HFFc6 (cell line): ENCODE measurements around the gene SKIC3. TPM values are rescaled to one million over a fixed set of nuclear protein-coding genes. Genes with fewer than 3 reads are reported as not detected.

ENCODE experiments used
- DNase-seq: peaks from one replicate; pipeline ENCODE4 v3.0.0-alpha.2; 2018
- H3K27ac Mint-ChIP-seq: 2 replicates; pipeline ENCODE4 v1.8.0; 2020; ENCODE audit warnings: mild to moderate bottlenecking, mixed read lengths
- H3K27me3 Mint-ChIP-seq: 2 replicates; pipeline ENCODE4 v1.8.0; 2021; ENCODE audit warnings: mild to moderate bottlenecking, moderate library complexity, mixed read lengths; ENCODE audit not compliant: insufficient read depth
- H3K36me3 Mint-ChIP-seq: 2 replicates; pipeline ENCODE4 v1.8.0; 2021; ENCODE audit warnings: low read depth, mixed read lengths
- H3K4me1 Mint-ChIP-seq: 2 replicates; pipeline ENCODE4 v1.8.0; 2020; ENCODE audit warnings: low read depth, mixed read lengths
- H3K4me3 Mint-ChIP-seq: 2 replicates; pipeline ENCODE4 v1.8.0; 2020; ENCODE audit warnings: mild to moderate bottlenecking, moderate library complexity, mixed read lengths
- H3K9me3 Mint-ChIP-seq: 2 replicates; pipeline ENCODE4 v1.8.0; 2020; ENCODE audit warnings: mild to moderate bottlenecking, mixed read lengths
- total RNA-seq, 6 experiments: library from RNA; stranded (reverse); fragmentation: NEBNext Ultra II Directional; extraction: Animal tissue kit (Norgen Biotek cat#: 25700); gene quantifications; 2 replicates in 1 of 6; 3 replicates in 5 of 6; pipeline ENCODE4 v1.2.3, GENCODE V29; 2021
- TF ChIP-seq, protein P1 (sequence below): fragments of 200-600 bp; sonication (generic); IDR thresholded peaks from 2 replicates; pipeline ENCODE4 v1.5.0; 2021; ENCODE audit warnings: antibody characterized with exemption, mild to moderate bottlenecking

SKIC3 gene
- total RNA-seq, 6 experiments from 2014 or later, result 102 to 113 (median 110) TPM

DNA sequence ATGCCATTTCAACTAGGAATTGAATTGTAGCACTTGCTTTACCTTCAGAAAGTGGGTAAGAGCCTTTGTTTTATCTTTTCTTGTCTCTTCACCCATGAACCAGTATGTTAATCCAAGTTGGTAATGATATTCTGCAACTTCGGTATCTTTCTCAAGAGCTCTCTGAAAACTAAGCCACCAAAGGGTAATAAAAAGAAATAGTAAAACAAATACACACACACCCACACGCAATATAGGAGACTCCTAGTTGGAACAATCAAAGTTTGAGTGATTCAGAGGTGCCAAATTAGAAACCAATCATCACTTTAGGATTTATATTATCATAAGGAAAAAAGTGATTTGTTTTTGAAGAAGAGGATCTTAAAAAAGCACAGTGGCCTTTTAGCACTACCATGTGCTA, 30.4 kb downstream of the SKIC3 start:
- Mint-ChIP-seq H3K27ac (no peak overlapping the region), H3K4me3 (no peak overlapping the region), H3K27me3 (peaks cover 1% of the 10 kb centered on the region; the same call in 1 of the 2 replicates), H3K36me3 (peaks cover 31% of the 10 kb centered on the region), H3K9me3 (no peaks in the 10 kb centered on the region), H3K4me1 (peaks cover 15% of the 10 kb centered on the region)
- no peak for DNase-seq
- TF ChIP-seq, protein P1, sequence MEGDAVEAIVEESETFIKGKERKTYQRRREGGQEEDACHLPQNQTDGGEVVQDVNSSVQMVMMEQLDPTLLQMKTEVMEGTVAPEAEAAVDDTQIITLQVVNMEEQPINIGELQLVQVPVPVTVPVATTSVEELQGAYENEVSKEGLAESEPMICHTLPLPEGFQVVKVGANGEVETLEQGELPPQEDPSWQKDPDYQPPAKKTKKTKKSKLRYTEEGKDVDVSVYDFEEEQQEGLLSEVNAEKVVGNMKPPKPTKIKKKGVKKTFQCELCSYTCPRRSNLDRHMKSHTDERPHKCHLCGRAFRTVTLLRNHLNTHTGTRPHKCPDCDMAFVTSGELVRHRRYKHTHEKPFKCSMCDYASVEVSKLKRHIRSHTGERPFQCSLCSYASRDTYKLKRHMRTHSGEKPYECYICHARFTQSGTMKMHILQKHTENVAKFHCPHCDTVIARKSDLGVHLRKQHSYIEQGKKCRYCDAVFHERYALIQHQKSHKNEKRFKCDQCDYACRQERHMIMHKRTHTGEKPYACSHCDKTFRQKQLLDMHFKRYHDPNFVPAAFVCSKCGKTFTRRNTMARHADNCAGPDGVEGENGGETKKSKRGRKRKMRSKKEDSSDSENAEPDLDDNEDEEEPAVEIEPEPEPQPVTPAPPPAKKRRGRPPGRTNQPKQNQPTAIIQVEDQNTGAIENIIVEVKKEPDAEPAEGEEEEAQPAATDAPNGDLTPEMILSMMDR, result no peak

DNA sequence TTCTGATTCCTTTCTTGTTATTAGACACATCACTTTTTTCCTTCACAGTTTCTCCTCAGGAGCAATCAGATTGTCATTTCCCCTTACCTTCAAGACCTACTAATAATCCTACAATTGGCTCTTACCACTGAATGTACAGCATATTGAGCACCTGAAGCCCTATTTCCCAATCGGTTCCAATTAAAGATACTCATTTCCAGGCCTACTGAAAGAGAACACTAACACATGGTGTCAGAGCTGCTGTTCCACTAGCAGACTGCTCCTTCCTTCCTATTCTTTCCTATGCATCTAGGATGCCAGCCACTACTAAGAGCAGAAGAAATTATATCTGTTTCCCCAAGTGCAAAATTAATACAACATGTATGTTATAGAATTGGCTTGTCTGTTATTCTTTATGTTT, 34.6 kb downstream of the SKIC3 start:
- Mint-ChIP-seq H3K27me3 (peaks cover 2% of the 10 kb centered on the region; the same call in 1 of the 2 replicates), H3K4me1 (no peaks in the 10 kb centered on the region), H3K4me3 (no peak overlapping the region), H3K9me3 (no peaks in the 10 kb centered on the region), H3K27ac (no peak overlapping the region), H3K36me3 (peaks cover 23% of the 10 kb centered on the region)
- TF ChIP-seq, protein P1, result no peak
- DNase-seq, result no peak

DNA sequence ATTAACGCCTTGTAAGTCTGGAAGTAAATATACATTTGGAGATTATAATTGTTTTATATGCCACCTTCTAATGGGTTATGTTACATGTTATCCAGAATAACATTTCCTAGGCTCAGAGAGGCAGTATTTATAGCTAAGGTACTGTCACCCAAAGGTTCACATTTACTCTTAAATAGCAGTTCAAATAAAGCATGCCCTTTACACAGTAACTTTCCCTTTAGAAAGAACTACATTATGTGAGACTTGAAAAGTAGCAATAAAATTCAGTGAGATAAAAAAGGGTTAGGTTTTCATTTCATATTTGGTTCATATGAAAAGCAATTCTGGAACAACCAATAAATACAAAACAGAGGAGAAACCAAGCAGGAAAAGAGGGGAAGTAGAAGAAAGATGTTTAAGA, 35.1 kb downstream of the SKIC3 start:
- H3K4me1 Mint-ChIP-seq, result no peaks in the 10 kb centered on the region
- no peak overlapping the region for H3K27ac Mint-ChIP-seq
- H3K36me3 Mint-ChIP-seq, result peaks cover 23% of the 10 kb centered on the region
- no peak overlapping the region for H3K4me3 Mint-ChIP-seq
- no peak for DNase-seq
- TF ChIP-seq, protein P1, result no peak
- peaks cover 2% of the 10 kb centered on the region; the same call in 1 of the 2 replicates for H3K27me3 Mint-ChIP-seq
- no peaks in the 10 kb centered on the region for H3K9me3 Mint-ChIP-seq

DNA sequence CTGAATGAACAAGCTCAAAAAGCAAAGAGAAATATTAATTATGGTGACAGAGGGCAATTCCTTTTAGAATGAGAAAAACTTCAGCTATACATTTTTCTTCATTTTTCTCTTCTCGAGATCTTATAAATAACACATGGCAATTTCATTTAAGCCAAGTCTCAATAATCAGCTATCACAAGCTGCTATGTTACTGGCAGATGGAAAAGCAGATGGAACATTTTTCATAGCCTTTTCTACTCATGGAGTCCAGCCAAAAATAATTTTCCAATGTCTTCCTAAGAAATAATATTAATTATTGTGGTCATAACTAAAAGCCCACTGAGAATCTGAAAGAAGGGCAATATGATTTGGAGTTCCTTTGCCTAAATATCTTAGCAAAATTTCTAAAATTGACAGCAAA, 35.6 kb downstream of the SKIC3 start:
- peaks cover 23% of the 10 kb centered on the region for H3K36me3 Mint-ChIP-seq
- no peaks in the 10 kb centered on the region for H3K9me3 Mint-ChIP-seq
- TF ChIP-seq, protein P1, result no peak
- no peaks in the 10 kb centered on the region for H3K4me1 Mint-ChIP-seq
- DNase-seq, result no peak
- H3K27me3 Mint-ChIP-seq, result peaks cover 2% of the 10 kb centered on the region; the same call in 1 of the 2 replicates
- no peak overlapping the region for H3K27ac Mint-ChIP-seq
- H3K4me3 Mint-ChIP-seq, result no peak overlapping the region

DNA sequence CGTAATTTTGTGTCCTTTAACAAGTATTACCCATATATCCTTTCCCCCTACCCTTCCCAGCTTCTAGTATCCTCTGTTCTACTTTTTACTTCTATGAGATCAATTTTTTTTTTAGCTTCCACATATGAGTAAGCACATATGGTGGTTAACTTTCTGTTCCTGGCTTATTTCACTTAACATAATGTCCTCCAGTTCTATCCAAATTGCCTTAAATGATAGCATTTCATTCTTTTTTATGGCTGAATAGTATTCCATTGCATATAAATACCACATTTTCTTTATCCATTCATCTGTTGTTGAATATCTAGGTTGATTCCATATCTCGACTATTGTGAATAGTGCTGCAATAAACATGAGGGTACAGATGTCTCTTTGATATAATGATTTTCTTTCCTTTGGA, 36.4 kb downstream of the SKIC3 start:
- H3K36me3 Mint-ChIP-seq, result peaks cover 23% of the 10 kb centered on the region
- peaks cover 2% of the 10 kb centered on the region; the same call in 1 of the 2 replicates for H3K27me3 Mint-ChIP-seq

More for the DNA sequence above, 36.4 kb downstream of the SKIC3 start:
- no peak for DNase-seq
- Mint-ChIP-seq H3K9me3 (no peaks in the 10 kb centered on the region), H3K27ac (no peak overlapping the region), H3K4me1 (no peaks in the 10 kb centered on the region), H3K4me3 (no peak overlapping the region)
- TF ChIP-seq, protein P1, result no peak
